Keratinocyte (primary cell): ENCODE data around the gene RHOF. TPM values are rescaled to one million over a fixed set of nuclear protein-coding genes. Genes with fewer than 3 reads are reported as not detected.

Experiments
- DNase-seq: peaks from one replicate; pipeline ENCODE4 v3.0.0-alpha.2; 2011; ENCODE audit warnings: low read depth, missing footprints, low spot score
- FAIRE-seq: peaks from 2 replicates; lab custom pipeline; 2011; peaks lifted over from hg19 to GRCh38; lab: Jason Lieb, UNC
- H2AFZ ChIP-seq: 2 replicates; pipeline ENCODE4 v1.6.0; 2012; ENCODE audit warnings: low read length, control low read depth, inconsistent platforms; ENCODE audit not compliant: control insufficient read depth
- H3K27ac ChIP-seq: 2 replicates; pipeline ENCODE4 v1.5.1; 2011; ENCODE audit warnings: low read length; ENCODE audit not compliant: control insufficient read depth, insufficient read depth
- H3K27me3 ChIP-seq: 3 replicates; pipeline ENCODE4 v1.6.0; 2011; ENCODE audit warnings: low read length; ENCODE audit not compliant: control insufficient read depth, insufficient read depth; ENCODE audit errors: extremely low read depth
- H3K36me3 ChIP-seq, 2 experiments: 2 replicates in 1 of 2; 3 replicates in 1 of 2; pipeline ENCODE4 v1.5.1; 2011; ENCODE audit warnings: low read length in 2 of 2, mild to moderate bottlenecking in 1 of 2; ENCODE audit not compliant: control insufficient read depth in 2 of 2, insufficient read depth in 2 of 2; ENCODE audit errors: extremely low read depth in 1 of 2
- H3K4me1 ChIP-seq: 3 replicates; pipeline ENCODE4 v1.5.1; 2011; ENCODE audit warnings: low read length; ENCODE audit not compliant: control insufficient read depth, insufficient read depth; ENCODE audit errors: extremely low read depth
- H3K4me2 ChIP-seq: 3 replicates; pipeline ENCODE4 v1.6.0; 2011; ENCODE audit warnings: low read depth, low read length; ENCODE audit not compliant: control insufficient read depth, insufficient read depth; ENCODE audit errors: extremely low read depth
- H3K4me3 ChIP-seq, 3 experiments: fragments of 200-600 bp in 1 of 3; sonication (generic) in 1 of 3; 2 replicates in 2 of 3; 3 replicates in 1 of 3; pipeline ENCODE4 v1.5.1; 2011 to 2016; ENCODE audit warnings: low read length in 3 of 3, mild to moderate bottlenecking in 3 of 3, control low read depth in 2 of 3, inconsistent platforms in 1 of 3, low read depth in 1 of 3, mixed read lengths in 1 of 3, mixed run types in 1 of 3, moderate library complexity in 1 of 3; ENCODE audit not compliant: control insufficient read depth in 2 of 3, insufficient read depth in 2 of 3; ENCODE audit errors: extremely low read depth in 1 of 3
- H3K79me2 ChIP-seq: 2 replicates; pipeline ENCODE4 v1.6.0; 2012; ENCODE audit warnings: low read length; ENCODE audit not compliant: control insufficient read depth, insufficient read depth
- H3K9ac ChIP-seq: 3 replicates; pipeline ENCODE4 v1.6.0; 2011; ENCODE audit warnings: low read length; ENCODE audit not compliant: control insufficient read depth, insufficient read depth; ENCODE audit errors: extremely low read depth
- H3K9me1 ChIP-seq: 3 replicates; pipeline ENCODE4 v1.6.0; 2011; ENCODE audit warnings: low read length; ENCODE audit not compliant: control insufficient read depth, insufficient read depth; ENCODE audit errors: extremely low read depth
- H3K9me3 ChIP-seq: 2 replicates; pipeline ENCODE4 v1.5.1; 2012; ENCODE audit warnings: low read depth, low read length; ENCODE audit not compliant: control insufficient read depth
- H4K20me1 ChIP-seq: 3 replicates; pipeline ENCODE4 v1.6.0; 2011; ENCODE audit warnings: low read length; ENCODE audit not compliant: control insufficient read depth, insufficient read depth; ENCODE audit errors: extremely low read depth
- EZH2 ChIP-seq: IDR thresholded peaks from one replicate; pipeline ENCODE4 v1.6.1; 2012; ENCODE audit warnings: inconsistent platforms, mild to moderate bottlenecking, low read length, moderate library complexity
- dilution Hi-C: fragments of 300-500 bp; cut with MboI; formaldehyde crosslinking; loops from one replicate; pipeline ENCODE4 v1.7.0; 2020; ENCODE audit warnings: low sequenced_read_pairs; ENCODE audit not compliant: extremely low pct_ligation_motif_present
- polyA plus RNA-seq, 5 experiments: library from polyadenylated mRNA; depleted of rRNA in 3 of 5; stranded (reverse) in 3 of 5; stranded (forward) in 1 of 5; unstranded in 1 of 5; fragments of >200 nt; gene quantifications; 1 replicate in 1 of 5; 2 replicates in 3 of 5; 3 replicates in 1 of 5; pipeline versions ENCODE4 v1.2.1 to v1.2.3, GENCODE V29; 2011 to 2012; ENCODE audit warnings: missing spikeins in 2 of 5, low read depth in 1 of 5, low replicate concordance in 1 of 5
- TF ChIP-seq, protein P1 (sequence below), 3 experiments: IDR thresholded peaks in 1 of 3; conservative IDR thresholded peaks in 1 of 3; optimal IDR thresholded peaks in 1 of 3; 2 replicates in 2 of 3; 3 replicates in 1 of 3; pipeline versions ENCODE3 to v1.5.1; 2011; ENCODE audit warnings: low read length in 3 of 3, mild to moderate bottlenecking in 3 of 3, moderate library complexity in 2 of 3, control low read depth in 1 of 3, inconsistent platforms in 1 of 3; ENCODE audit not compliant: insufficient read depth in 2 of 3; ENCODE audit errors: extremely low read depth in 1 of 3

RHOF gene
- polyA plus RNA-seq, 1 donor (not counting 4 experiments of a cell fraction or from before 2014, with no cell fraction given) = 2.8 TPM

DNA sequence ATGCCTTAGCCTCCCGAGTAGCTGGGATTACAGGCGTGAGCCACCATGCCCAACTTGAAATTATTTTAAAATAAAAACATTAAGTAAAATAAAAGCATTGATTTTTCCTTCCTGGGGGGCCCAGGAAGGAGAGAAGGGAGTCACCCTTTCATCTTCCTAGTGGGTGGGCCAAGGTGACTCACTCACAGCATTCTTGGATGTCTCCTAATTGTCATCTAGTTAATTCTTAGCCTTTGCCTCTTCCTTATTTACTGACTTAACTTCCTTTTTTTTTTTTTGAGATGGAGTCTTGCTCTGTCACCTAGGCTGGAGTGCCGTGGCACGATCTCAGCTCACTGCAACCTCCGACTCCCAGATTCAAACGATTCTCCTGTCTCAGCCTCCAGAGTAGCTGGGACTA is 51.7 kb downstream of the RHOF start:
- Histone ChIP-seq H4K20me1 (no peaks in the 10 kb centered on the region), H3K27me3 (no peaks in the 10 kb centered on the region), H2AFZ (no peak overlapping the region), H3K9me1 (peaks cover 3% of the 10 kb centered on the region), H3K4me2 (no peak overlapping the region), H3K79me2 (no peaks in the 10 kb centered on the region), H3K4me1 (no peaks in the 10 kb centered on the region), H3K9me3 (no peaks in the 10 kb centered on the region), H3K36me3 (peaks cover 0 to 4% of the 10 kb centered on the region in 2 experiments), H3K9ac (no peak overlapping the region), H3K4me3 (no peak overlapping the region), H3K27ac (no peak overlapping the region)
- TF ChIP-seq, protein P1, sequence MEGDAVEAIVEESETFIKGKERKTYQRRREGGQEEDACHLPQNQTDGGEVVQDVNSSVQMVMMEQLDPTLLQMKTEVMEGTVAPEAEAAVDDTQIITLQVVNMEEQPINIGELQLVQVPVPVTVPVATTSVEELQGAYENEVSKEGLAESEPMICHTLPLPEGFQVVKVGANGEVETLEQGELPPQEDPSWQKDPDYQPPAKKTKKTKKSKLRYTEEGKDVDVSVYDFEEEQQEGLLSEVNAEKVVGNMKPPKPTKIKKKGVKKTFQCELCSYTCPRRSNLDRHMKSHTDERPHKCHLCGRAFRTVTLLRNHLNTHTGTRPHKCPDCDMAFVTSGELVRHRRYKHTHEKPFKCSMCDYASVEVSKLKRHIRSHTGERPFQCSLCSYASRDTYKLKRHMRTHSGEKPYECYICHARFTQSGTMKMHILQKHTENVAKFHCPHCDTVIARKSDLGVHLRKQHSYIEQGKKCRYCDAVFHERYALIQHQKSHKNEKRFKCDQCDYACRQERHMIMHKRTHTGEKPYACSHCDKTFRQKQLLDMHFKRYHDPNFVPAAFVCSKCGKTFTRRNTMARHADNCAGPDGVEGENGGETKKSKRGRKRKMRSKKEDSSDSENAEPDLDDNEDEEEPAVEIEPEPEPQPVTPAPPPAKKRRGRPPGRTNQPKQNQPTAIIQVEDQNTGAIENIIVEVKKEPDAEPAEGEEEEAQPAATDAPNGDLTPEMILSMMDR (optimal IDR thresholded peaks at IDR 0.05 in 1 of 3, IDR thresholded peaks at IDR 0.05 in 1 of 3, conservative IDR thresholded peaks at IDR 0.05 in 1 of 3; ENCODE audit: extremely low read depth in 1 of 3, insufficient read depth in 2 of 3, low read length in 3 of 3) = no peak
- TF ChIP-seq EZH2 = no peak
- FAIRE-seq (no peak), DNase-seq (no peak)
- dilution Hi-C loops = no loop called here

GRCh38 chr12:121740847-121741246 is 52.6 kb downstream of the RHOF start:
- H4K20me1 ChIP-seq = no peaks in the 10 kb centered on the region
- no peak for DNase-seq
- TF ChIP-seq EZH2 = no peak
- TF ChIP-seq, protein P1 (optimal IDR thresholded peaks at IDR 0.05 in 1 of 3, IDR thresholded peaks at IDR 0.05 in 1 of 3, conservative IDR thresholded peaks at IDR 0.05 in 1 of 3; ENCODE audit: extremely low read depth in 1 of 3, insufficient read depth in 2 of 3, low read length in 3 of 3) = no peak
- H3K9me3 ChIP-seq = no peaks in the 10 kb centered on the region
- H3K9me1 ChIP-seq = peaks cover 3% of the 10 kb centered on the region
- no peak overlapping the region for H3K27ac ChIP-seq
- H3K27me3 ChIP-seq = no peaks in the 10 kb centered on the region
- FAIRE-seq = no peak
- no peak overlapping the region for H3K4me3 ChIP-seq
- no peak overlapping the region for H2AFZ ChIP-seq
- H3K4me1 ChIP-seq = no peaks in the 10 kb centered on the region
- no peaks in the 10 kb centered on the region for H3K79me2 ChIP-seq
- no peak overlapping the region for H3K4me2 ChIP-seq
- H3K36me3 ChIP-seq = peaks cover 0 to 4% of the 10 kb centered on the region in 2 experiments
- dilution Hi-C loops = no loop called here
- no peak overlapping the region for H3K9ac ChIP-seq
